HG03280 (cell line): Measurements from ENCODE around the gene AGXT.

Source experiments
- ATAC-seq: cut with Tn5 transposase; IDR thresholded peaks from one replicate; pipeline ENCODE4 v1.9.1; 2021; ENCODE audit warnings: mild to moderate bottlenecking, moderate library complexity; ENCODE audit not compliant: unreplicated experiment

The AGXT gene

DNA sequence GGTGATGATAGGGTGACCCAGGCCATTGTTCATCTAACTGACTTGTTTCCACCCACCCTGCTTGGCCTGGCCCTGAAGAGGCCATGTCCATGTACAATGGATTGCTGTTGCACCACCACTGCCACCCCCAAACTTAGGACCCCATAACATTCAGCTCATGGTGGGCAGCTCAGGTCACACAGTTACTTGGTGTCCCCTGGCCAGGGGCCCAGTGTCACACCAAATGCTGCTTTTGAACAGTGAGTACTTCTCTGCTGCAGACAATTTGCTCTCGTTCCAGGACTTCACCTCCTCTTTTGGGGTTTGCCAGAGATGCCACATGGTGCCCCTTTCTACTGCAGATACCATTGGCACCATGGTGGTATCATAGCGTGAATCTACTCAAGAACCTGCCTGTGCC, 15.6 kb downstream of the AGXT start:
- ATAC-seq = no peak

DNA sequence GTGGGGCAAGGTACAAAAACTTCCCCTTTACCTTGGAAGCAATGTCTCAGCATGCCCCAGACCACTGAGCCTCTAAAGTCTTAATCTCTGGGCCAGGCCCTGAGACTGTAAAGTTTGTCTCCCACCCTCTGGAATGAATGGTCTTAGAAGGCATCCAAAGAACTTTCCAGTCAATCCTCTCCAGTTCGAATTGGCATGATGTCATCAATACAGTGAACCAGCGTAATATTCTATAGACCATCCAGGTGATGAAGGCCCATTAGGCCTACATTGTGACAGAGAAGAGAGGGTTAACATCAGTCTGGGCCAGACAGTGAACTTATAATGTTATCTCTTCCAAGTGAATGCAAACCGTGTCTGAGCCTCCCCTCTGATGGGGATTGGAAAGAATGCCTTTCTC, 16.1 kb downstream of the AGXT start:
- ATAC-seq = no peak

DNA sequence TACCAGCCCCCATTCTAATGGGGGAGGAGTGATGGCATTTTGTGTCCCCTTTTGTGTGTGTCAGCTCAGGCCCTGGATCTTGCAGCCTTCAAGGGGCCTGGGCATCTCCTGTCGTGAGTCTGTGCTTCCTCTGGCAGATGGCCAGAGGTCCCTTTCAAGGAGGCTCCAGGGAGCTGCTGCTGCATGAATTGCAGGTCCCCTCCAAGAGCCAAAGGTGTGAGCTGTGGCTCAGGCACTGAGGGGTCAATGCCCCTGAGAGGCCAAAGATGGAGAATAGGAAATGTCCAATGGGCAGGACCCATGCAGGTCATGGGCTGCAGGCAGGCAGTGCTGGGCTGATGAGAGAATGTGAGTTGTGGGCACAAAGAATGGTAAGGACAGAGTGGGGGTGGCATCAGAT, 16.9 kb downstream of the AGXT start:
- no peak for ATAC-seq

DNA sequence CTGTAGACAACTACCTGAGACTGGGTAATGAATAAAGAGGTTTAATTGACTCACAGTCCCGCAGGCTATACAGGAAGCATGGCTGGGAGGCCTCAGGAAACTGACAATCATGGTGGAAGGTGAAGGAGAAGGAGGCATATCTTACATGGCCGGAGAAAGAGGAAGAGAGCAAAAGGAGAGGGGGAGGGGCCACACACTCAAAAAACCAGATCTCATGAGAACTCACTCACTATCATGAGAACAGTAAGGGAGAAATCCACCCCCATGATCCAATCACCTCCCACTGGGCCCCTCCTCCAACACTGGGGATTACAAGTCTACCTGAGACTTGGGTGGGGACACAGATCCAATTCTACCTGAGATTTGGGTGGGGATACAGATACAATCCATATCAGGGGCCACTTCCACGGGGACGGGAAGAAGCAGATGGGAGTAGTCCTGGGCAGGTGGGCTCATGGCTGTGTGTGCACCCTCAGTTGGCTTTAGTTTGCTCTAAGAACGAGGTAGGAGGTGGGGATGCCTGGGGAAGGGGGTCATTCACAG, 17.5 kb downstream of the AGXT start:
- no peak for ATAC-seq

DNA sequence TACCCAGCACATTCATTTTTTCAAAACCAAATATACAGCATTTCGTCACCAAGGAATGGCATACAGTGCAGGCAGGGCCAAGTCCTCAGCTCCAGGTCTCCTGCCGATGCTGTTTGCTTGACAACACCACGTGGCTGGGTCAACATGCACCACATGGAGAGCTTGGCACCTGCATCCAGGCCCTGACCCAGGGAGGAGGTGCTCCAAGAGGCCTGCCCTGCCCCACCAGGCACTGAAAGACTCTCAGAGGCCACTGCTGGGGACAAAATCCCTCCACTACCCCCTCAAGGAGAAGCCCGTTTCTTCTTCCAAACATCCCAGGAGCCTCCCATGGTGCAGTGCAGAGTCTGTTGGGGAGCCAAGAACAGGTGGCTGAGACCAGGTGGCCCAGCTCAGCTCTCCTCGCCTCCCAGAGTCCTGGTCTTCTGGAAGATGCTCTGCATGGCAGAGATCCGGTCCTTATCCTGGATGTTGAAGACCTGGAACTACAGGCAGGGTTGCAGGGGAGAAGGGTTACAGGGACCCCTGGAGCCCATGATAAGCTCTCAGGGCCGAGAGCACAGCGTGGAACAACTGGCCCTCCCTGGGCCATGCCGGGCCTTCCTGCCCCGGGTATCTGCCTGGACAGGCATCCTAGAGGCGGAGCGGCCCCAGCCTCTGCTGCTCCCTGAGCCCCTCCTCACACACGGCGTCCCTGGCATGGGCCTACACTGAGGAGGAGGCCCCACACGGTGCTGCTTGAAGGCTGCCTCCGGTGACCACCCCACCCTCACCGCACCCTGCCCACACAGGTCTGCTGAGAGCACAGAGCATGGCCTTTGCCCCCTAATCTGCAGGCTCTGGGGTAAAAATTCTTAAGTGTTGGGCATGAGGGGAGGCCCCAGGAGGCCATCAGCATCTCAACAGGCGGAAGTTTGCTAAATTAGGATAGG, 18.3 kb downstream of the AGXT start:
- ATAC-seq = no peak

DNA sequence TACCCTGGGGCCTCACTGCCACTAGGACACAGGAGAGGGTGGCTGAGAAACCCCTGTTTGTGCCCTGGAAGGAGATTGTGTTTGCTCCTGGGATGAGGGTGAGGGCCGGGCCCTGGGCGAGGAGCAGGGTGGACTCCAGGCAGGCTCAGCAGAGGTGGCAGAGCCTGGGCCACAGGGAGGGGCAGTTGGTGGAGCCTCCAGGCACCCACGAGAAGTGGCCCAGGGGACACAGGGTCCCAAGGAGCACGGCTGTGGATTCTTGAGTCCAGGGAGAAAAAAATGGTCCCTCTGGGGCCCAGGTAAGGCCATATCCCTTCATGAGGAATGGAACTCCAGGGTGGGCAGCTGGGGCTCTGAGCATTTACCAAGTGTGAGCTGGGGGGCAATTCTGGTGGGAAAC, 19.0 kb downstream of the AGXT start:
- no peak for ATAC-seq

DNA sequence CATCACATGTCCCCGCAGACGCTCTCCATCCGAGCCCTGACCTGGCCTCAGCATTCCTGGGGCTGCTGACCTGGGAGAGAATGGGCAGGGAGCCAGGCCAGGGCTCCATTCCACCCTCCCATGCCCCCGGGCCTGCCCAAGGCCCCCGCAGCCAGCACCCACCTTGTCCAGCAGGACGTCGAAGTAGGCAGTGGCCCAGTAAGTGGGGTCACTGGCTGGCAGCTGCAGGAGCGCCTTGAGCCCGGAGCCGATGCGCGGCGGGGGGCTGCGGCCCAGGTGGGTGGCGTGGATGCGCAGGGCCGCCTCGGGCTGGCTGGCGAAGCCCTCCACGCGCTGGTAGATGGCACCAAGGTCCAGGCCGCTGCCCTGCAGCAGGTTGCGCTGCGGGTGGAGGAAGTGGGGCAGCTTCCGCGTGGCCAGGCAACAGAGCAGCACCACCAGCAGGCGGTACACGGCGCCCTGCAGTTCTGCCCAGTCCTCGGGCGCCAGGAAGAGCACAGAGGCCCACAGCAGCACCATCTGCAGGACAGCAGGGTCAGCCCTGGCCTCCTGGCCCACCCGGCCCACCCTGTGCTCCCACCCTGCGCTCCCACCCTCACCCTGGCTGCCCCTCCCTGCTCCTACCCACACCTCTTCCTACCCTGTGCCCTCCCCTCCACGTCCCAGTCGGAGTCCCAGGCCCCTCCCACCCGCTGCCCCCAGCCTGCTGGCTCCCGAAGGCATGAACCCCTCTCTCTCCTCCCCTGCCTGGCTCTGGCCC, 19.7 kb downstream of the AGXT start:
- no peak for ATAC-seq

DNA sequence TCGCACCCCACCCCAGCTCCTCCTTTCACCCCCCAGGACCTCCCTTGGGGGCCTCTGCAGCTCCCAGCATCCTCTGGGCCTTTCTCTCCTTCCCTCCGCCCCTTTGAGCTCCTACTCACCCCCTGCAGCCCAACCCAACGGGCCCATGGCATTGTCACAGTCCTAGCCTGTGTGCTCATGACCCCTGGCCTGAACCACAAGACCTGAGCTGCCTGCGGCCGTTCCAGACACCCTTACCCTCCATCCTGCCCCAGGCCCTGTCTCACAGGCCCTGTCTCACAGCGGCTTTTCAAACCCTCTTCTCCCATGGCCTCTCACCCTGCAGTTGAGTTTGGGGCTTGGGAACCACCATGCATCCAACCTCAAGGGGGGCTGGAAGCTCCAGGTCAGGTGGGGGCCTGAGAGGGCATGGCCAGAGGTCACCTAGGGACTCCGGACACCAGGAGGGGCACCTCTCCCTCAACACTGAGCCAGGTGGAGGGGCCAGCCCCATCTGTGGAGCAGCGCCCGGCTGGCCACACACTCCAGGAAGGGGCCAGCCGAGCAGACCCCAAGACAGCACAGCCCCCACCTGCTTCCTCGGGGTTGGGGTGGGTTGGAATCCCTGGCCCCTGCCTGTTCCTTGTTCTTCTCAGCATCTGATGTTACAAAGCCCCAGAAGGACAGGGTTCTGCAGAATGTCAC, 20.4 kb downstream of the AGXT start:
- no peak for ATAC-seq

DNA sequence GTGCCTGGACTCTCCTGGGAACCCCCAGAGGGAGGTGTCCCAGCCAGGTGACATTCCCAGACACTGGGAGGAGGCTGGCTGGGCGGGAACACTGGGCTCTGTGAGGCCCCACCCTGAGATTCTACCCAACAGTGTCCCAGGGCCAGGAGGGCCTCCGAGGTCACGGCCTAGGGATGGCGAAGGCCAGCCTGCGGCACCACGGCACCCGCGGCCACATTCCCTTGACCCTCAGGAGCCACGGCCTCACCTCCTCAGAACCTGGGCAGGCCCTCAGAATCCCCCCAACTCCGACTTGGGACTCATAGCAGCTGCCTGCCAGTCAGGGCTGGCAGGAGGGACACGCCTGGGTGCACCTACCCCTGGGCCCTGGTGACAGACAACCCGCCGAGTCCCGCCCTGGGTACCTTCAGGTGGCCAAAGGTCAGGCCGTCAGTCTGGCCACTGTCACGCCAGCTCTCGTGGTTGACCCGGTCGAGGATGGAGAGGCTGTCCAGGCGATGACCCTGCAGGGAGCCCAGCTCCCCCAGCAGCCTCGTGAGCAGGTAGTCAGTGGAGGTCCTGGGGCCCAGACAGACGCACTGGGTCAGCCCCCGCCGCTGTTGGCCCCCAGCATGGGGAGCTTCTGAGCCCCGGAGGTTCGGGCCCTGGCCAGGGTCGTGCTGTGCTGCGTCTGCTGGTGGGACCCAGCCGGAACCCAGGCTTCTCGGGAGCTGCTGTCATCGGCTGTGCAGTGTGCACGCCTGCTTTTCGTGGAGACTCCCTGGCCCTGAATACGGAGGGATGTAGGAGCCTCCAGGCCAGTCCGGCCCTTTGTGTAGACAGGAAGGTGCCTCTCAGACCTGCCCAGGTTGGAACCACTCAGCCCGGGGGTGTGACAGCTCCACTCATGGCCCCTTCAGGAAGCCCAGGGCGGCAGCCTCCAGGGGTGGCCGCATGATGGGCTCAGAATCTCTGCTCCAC, 21.3 kb downstream of the AGXT start:
- ATAC-seq = no peak

DNA sequence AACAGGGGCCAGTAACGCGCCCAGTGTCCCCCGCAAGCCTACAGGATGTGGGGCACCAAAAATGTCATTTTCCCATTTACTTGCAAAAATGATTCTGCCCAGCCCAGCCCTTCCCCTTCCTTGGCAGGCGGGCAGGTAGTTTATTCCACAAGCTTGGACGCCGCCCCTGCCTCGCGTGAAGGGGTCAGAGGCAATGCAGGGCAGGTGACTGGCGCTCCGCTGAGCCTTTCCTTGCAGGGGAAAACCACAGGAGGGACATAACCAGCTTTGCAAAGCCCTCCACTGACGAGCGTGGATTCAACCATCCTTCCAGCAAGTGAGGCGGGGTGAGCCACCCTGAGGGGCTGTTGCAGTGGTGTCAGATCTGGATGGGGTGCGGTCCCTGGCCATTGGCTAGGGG, 22.1 kb downstream of the AGXT start:
- ATAC-seq = no peak

DNA sequence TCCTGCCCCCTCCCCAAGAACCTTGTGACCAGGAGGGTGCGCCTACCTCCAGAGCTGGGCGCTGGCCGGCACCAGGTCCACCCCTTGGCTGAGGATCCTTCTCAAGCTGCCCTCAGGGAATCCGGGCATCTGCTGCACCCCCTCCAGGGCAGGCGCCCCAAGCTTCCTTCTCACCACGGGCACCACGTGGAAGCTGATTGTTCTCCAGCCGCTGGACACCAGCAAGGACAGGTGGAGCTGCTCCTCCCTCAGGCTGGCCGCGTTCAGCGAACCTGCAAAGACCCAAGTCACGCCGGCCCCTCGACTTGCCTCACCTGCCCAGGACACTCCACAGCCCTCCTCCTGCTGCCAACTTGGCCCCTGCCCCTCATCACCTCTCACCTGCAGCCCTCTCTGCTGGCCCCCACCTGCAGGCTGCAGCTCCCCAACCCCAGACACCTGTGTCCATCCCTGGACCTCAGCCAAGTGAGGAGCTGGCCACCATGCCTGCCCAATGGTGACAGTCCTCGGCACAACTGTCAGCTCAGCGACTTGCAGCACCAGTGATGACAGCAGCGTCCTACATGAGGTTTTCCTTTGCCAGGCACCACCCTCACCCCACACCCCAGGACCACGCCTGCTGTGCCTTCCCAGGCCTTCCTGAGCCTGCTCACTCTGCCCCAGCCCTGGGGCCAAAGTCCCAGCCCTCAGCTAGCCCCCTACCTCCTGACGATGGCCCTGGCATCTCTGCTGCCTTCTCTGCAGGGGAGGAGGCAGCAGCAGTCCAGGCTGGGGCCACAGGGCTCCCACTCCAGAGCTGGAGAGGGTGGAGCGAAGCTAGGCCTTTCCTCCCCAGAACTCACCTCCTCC, 23.1 kb downstream of the AGXT start:
- ATAC-seq = no peak

DNA sequence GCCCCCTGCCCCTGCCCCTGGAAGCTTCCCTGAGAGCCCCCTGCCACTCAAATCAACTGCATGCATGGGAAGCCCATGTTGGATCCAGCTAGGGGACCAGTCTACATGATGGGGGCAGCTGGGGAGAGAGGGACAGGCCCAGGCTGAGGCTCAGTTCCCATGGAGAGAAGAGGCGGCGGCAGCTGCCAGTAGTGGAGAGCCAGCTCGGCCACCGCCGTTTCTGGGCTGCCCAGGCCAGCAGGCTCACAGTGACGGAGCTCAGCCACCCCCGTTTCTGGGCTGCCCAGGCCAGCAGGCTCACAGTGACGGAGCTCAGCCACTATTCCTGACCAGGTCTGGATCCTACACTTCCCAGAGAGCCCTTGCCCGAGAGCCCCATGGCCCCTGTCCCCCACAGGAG, 23.7 kb downstream of the AGXT start:
- ATAC-seq = no peak

DNA sequence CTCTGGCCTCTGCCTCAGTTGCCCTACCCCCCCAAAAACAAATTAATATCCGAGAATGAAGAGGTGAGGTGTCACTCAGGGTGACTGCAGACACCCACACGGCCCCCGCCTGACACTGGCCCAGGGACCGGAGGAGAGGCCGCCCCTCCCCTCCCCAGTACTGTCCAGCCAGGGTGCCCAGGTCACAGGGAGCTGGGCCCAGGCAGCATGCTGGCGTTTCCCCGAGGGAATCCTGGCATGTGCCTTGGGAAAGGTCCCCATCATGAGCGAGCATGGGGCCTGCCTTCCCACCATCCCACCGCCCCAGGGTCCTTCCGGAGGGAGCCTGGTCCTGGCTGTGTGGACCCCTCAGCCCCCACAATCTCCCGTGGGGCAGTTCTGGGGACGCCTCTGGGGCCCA, 24.3 kb downstream of the AGXT start:
- no peak for ATAC-seq

DNA sequence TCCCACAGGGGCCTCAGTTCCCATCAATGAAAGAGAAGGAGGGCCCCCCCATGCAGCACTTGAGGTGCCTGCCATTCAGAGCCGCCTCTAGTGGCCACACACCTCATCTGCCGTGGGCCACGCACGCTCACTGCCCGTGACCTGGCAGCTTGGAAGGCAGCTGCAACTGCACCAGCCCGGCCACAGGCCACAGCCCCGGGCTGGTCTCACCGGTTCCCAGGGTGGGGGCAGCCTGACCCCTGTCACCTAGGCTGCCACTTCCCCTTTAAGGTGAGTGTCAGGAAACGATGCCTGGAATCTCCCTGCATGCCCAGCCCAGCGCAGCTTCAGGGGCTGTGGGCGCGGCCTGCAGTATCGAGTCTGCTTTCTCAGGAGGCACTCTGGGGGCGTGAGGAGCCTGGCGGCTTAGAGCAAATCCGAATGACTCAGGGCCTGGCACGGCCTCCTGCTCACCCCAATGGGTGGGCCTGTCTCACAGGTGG, 24.8 kb downstream of the AGXT start:
- ATAC-seq = no peak

DNA sequence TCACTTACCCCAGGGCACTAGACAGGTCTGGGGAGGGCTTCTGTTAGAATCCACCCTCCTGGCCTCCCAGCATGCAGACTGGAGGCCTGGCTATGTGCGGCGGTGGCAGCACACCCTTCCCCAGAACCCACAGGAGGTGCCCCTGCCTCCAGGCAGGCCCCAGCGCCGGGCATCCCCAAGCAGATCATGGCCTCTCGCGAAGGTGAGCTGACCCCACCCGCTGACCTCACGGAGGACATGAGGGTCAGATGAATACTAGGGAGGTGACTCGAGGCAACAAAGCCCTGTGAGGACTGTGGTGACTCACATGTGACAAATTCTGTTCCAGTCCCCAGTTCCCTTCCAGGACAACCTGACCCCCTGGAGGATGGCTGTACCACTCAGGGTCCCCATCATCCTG, 25.4 kb downstream of the AGXT start:
- no peak for ATAC-seq

DNA sequence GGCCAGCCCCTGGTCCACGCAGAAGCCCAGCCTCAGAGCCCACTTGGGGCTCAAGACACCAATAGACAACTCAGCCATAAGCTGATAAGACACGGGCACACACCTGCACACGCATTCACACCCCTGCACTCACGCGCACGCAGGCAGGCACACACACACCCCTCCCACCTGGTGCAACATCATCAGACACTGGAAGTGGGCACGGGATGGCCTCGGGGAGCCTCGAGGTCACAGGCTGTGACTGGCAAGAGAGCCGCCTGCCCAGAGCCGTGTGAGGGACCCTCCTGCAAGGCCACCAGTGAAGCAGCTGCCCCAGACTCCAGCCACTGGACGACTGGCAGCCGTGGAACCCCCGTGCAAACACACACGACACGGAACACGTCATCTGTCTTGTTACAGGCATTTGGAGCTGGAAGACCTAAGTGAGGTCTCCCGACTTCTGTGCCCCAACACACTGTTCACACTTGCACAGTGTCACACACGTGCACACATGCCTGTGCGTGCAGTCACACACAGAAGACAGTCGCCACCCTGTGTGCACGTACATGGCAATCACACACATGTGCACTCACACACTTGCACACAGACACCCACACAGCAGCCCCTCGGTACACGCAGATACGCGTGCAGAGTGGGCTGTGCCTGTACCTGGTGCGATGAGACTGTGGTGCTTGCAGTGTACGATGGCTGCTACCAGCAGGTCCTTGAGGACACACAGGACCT, 26.4 kb downstream of the AGXT start:
- ATAC-seq = no peak

DNA sequence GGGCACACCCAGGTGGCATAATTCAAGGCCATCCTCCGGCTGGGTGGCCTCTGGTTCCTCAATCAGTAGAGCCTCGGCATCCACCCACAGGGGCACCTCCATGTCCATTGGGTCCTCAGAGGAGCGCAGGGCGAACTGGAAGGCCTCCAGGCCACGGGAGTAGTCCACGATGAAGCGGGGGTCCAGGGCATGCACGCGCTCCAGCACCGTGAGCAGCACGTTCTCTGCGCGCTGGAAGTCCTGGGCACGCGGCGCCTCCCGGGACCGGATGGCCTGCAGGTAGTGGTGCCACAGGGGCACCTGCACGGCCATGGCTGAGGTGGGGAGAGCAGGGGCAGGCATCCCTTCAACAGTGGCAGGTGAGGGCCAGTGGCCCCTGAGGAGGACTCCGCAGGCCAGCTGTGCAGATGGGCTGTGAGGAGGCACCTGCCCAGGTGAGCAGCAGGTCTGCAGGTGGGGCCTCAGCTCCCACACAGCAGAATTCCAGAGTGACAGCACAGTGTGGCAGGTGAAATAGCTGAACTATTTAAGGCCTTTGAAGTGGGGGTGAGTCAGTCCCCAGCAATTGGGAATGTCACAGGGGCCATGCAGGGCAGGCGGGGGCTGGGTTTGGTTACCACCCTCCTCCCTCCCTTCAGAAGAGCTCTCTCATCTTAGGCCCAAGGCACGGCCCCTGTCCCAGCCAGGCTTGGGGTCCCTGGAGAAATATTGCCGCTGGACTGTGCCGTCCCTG, 27.2 kb downstream of the AGXT start, which contains the start of gene MAB21L4:
TSS of gene MAB21L4 (minus strand) at position 501 of the 733 bp plus-strand sequence. CDS start at position 342, 159 bp downstream.
- no peak for ATAC-seq

DNA sequence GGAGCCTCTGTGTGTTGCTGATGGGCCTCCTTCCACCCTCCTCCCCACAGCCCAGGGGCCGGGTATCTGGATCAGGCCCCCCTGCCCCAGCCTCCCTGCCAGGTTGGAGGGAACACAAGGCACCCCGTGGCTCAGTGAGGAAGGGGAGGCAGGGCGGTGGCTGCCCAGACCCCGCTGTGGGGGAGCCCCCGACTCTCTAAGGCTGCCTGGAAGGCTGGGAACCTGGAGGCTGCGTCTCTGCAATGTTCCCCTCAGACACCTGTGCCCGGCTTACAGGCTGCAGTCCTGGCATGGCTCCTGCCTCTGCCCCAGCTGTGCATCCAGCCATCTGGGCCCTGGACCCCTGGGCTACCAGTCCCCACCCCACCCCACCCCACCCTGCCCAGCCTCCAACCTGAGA, 27.8 kb downstream of the AGXT start:
- no peak for ATAC-seq
